ENCODE measurements around the gene NDUFV1.

- TF ChIP-seq RARB (CRISPR knock-in tag; IDR thresholded peaks at IDR 0.05) = no peak
- TF ChIP-seq CBX8 (IDR thresholded peaks at IDR 0.05) = no peak
- TF ChIP-seq CTCF (IDR thresholded peaks at IDR 0.05) = no peak
- TF ChIP-seq MAZ (IDR thresholded peaks at IDR 0.05; ENCODE audit: borderline replicate concordance, low read depth, low read length) = no peak
- TF ChIP-seq POLR2A (IDR thresholded peaks at IDR 0.05; ENCODE audit: low read length) = no peak
- TF ChIP-seq CHD4 (IDR thresholded peaks at IDR 0.05; ENCODE audit: borderline replicate concordance) = no peak
- TF ChIP-seq EP300 (IDR thresholded peaks at IDR 0.05) = no peak
- TF ChIP-seq MAX (IDR thresholded peaks at IDR 0.05) = no peak
- TF ChIP-seq CEBPB (IDR thresholded peaks at IDR 0.05) = no peak
- no peak for TF ChIP-seq RFX5 (IDR thresholded peaks at IDR 0.05)
Observed at GRCh38 chr11:67644472-67645418, 38.0 kb downstream of the NDUFV1 start.
